HG02938 (cell line): ENCODE data around the gene ENDOV.

ENCODE experiments used
- ATAC-seq: cut with Tn5 transposase; IDR thresholded peaks from one replicate; pipeline ENCODE4 v1.9.1; 2021; ENCODE audit warnings: mild to moderate bottlenecking, moderate library complexity; ENCODE audit not compliant: unreplicated experiment

Gene ENDOV

GRCh38 chr17:80464486-80464885 lies 49.5 kb downstream of the ENDOV start:
- no peak for ATAC-seq

GRCh38 chr17:80465327-80465974 lies 50.5 kb downstream of the ENDOV start:
- ATAC-seq: no peak

GRCh38 chr17:80466188-80466705 lies 51.3 kb downstream of the ENDOV start:
- ATAC-seq: no peak

GRCh38 chr17:80468242-80468641 lies 53.3 kb downstream of the ENDOV start:
- no peak for ATAC-seq

- no peak for ATAC-seq
Observed at GRCh38 chr17:80468781-80469493, 54.0 kb downstream of the ENDOV start.

GRCh38 chr17:80469667-80470066 lies 54.7 kb downstream of the ENDOV start:
- ATAC-seq: no peak

GRCh38 chr17:80470603-80471002 lies 55.6 kb downstream of the ENDOV start:
- ATAC-seq: no peak

GRCh38 chr17:80471922-80472321 lies 57.0 kb downstream of the ENDOV start:
- no peak for ATAC-seq

GRCh38 chr17:80472996-80473395 lies 58.0 kb downstream of the ENDOV start:
- no peak for ATAC-seq

- ATAC-seq: no peak
Observed at GRCh38 chr17:80473701-80474100, 58.7 kb downstream of the ENDOV start.

GRCh38 chr17:80474231-80474960 lies 59.4 kb downstream of the ENDOV start:
- no peak for ATAC-seq

GRCh38 chr17:80474961-80475909 lies 60.3 kb downstream of the ENDOV start:
- ATAC-seq: no peak

GRCh38 chr17:80475910-80476876 lies 61.2 kb downstream of the ENDOV start, which contains the start of gene NPTX1:
NPTX1 (minus strand) TSS chr17:80476607; CDS start chr17:80476446, 161 bp downstream.
- no peak for ATAC-seq

GRCh38 chr17:80476877-80477646 lies 62.1 kb downstream of the ENDOV start:
- no peak for ATAC-seq

GRCh38 chr17:80477647-80478478 lies 62.9 kb downstream of the ENDOV start:
- ATAC-seq: no peak

GRCh38 chr17:80478487-80479245 lies 63.7 kb downstream of the ENDOV start:
- ATAC-seq: no peak

GRCh38 chr17:80479246-80479566 lies 64.2 kb downstream of the ENDOV start:
- ATAC-seq: no peak
